Caco-2 (cell line): Measurements from ENCODE around the gene AMPD2. TPM values are rescaled to one million over a fixed set of nuclear protein-coding genes. Genes with fewer than 3 reads are reported as not detected.

Source experiments
- BruUV-seq: library from RNA; stranded (reverse); fragments of 400-500 nt; replicated peaks from 2 replicates; lab custom pipeline; 2021; lab: Mats Ljungman, UMichigan
- CTCF ChIA-PET: fragments of 300-600 bp; sonication (Branson Sonifier 250); formaldehyde crosslinking; loops from one replicate; lab custom pipeline; 2022; ENCODE audit warnings: antibody characterized with exemption; lab: Charles Lee
- POLR2A ChIA-PET: fragments of 300-600 bp; sonication (Branson Sonifier 250); formaldehyde crosslinking; loops from one replicate; lab custom pipeline; 2022; ENCODE audit warnings: antibody characterized with exemption; lab: Charles Lee
- DNase-seq, 2 experiments: peaks; one replicate each; pipeline versions ENCODE4 v3.0.0 to v3.0.0-alpha.2; 2020 to 2022
- H3K27me3 ChIP-seq: replicated peaks from 2 replicates; pipeline ENCODE4 v1.6.0; 2011; ENCODE audit warnings: low read length; ENCODE audit not compliant: control insufficient read depth, insufficient read depth
- H3K36me3 ChIP-seq: 2 replicates; pipeline ENCODE4 v1.5.1; 2011; ENCODE audit warnings: low read length; ENCODE audit not compliant: control insufficient read depth, insufficient read depth
- H3K4me1 ChIP-seq: fragments of 250-450 bp; sonication (Bioruptor Pico); 2 replicates; pipeline ENCODE4 v1.5.1; 2020; ENCODE audit warnings: mild to moderate bottlenecking
- H3K4me3 ChIP-seq: 2 replicates; pipeline ENCODE4 v1.5.1; 2011; ENCODE audit warnings: low read depth, mild to moderate bottlenecking, control low read depth, low read length
- H3K9me3 ChIP-seq: fragments of 250-450 bp; sonication (Bioruptor Pico); 2 replicates; pipeline ENCODE4 v1.5.1; 2020; ENCODE audit warnings: mild to moderate bottlenecking, moderate library complexity
- H3K27ac Mint-ChIP-seq: one replicate; pipeline ENCODE4 v1.8.0; 2022; ENCODE audit warnings: mixed read lengths; ENCODE audit not compliant: unreplicated experiment
- H3K27me3 Mint-ChIP-seq: one replicate; pipeline ENCODE4 v1.8.0; 2022; ENCODE audit warnings: mixed read lengths; ENCODE audit not compliant: insufficient read depth, unreplicated experiment
- H3K36me3 Mint-ChIP-seq: one replicate; pipeline ENCODE4 v1.8.0; 2022; ENCODE audit warnings: mild to moderate bottlenecking, mixed read lengths; ENCODE audit not compliant: insufficient read depth, unreplicated experiment
- H3K4me1 Mint-ChIP-seq: one replicate; pipeline ENCODE4 v1.8.0; 2022; ENCODE audit warnings: low read depth, mixed read lengths; ENCODE audit not compliant: unreplicated experiment
- H3K4me3 Mint-ChIP-seq: one replicate; pipeline ENCODE4 v1.8.0; 2022; ENCODE audit warnings: mild to moderate bottlenecking, moderate library complexity, mixed read lengths; ENCODE audit not compliant: unreplicated experiment
- H3K9me3 Mint-ChIP-seq: one replicate; pipeline ENCODE4 v1.8.0; 2022; ENCODE audit warnings: mixed read lengths; ENCODE audit not compliant: unreplicated experiment
- CTCF ChIP-seq, 2 experiments: fragments of 200-600 bp in 1 of 2; IDR thresholded peaks; 1 replicate in 1 of 2; 2 replicates in 1 of 2; pipeline versions ENCODE4 v1.5.1 to v1.8.0; 2011 to 2022; ENCODE audit warnings: antibody characterized with exemption in 1 of 2, control low read depth in 1 of 2, inconsistent platforms in 1 of 2, low read depth in 1 of 2, low read length in 1 of 2, mild to moderate bottlenecking in 1 of 2, moderate library complexity in 1 of 2; ENCODE audit not compliant: insufficient read depth in 1 of 2, severe bottlenecking in 1 of 2, unreplicated experiment in 1 of 2
- intact Hi-C: fragments of 100-400 bp; cut with micrococcal nuclease; formaldehyde crosslinking; loops from one replicate; pipeline ENCODE4 v1.10.0; 2022; ENCODE audit not compliant: unreplicated experiment
- total RNA-seq: library from RNA; stranded (reverse); gene quantifications from 2 replicates; pipeline ENCODE4 v1.2.3, GENCODE V29; 2022

AMPD2 gene
- total RNA-seq, 1 experiment from 2014 or later: 40.3 TPM

GRCh38 chr1:109631513-109632505 is 12.2 kb downstream of the AMPD2 start:
- TF ChIP-seq CTCF (IDR thresholded peaks at IDR 0.05; ENCODE audit: insufficient read depth in 1 of 2, low read depth in 1 of 2, low read length in 1 of 2, severe bottlenecking in 1 of 2, unreplicated experiment in 1 of 2): no peak
- DNase-seq: no peak
- intact Hi-C loops: no loop called here
- Mint-ChIP-seq H3K4me1 (peaks cover 8% of the 10 kb centered on the region), H3K4me3 (no peak overlapping the region), H3K36me3 (peaks cover 4% of the 10 kb centered on the region), H3K27ac (no peak overlapping the region), H3K27me3 (no peaks in the 10 kb centered on the region), H3K9me3 (no peaks in the 10 kb centered on the region)
- no peaks in the 10 kb centered on the region for H3K36me3 ChIP-seq
- POLR2A ChIA-PET: no interaction called here
- no peaks in the 10 kb centered on the region for H3K9me3 ChIP-seq
- CTCF ChIA-PET: interaction anchor here (3.3 kb wide), 1 partner anchor 86 kb away, joined by 36 read pairs; no protein-coding TSS in a partner anchor
- H3K4me3 ChIP-seq: no peak overlapping the region
- peaks cover 8% of the 10 kb centered on the region for H3K4me1 ChIP-seq
- no TSS peak for BruUV-seq
- H3K27me3 ChIP-seq: no peaks in the 10 kb centered on the region

- Mint-ChIP-seq H3K4me1 (peaks cover 9% of the 10 kb centered on the region), H3K27ac (no peak overlapping the region), H3K36me3 (peaks cover 4% of the 10 kb centered on the region), H3K4me3 (no peak overlapping the region), H3K9me3 (no peaks in the 10 kb centered on the region), H3K27me3 (no peaks in the 10 kb centered on the region)
- ChIA-PET POLR2A (no interaction called here), CTCF (no interaction called here)
- Histone ChIP-seq H3K9me3 (no peaks in the 10 kb centered on the region), H3K36me3 (no peaks in the 10 kb centered on the region), H3K4me1 (peaks cover 8% of the 10 kb centered on the region), H3K4me3 (no peak overlapping the region), H3K27me3 (no peaks in the 10 kb centered on the region)
- intact Hi-C loops: no loop called here
- no TSS peak for BruUV-seq
- DNase-seq: no peak
- TF ChIP-seq CTCF (IDR thresholded peaks at IDR 0.05; ENCODE audit: insufficient read depth in 1 of 2, low read depth in 1 of 2, low read length in 1 of 2, severe bottlenecking in 1 of 2, unreplicated experiment in 1 of 2): no peak
Measured at GRCh38 chr1:109632671-109633346, 13.2 kb downstream of the AMPD2 start.

- H3K4me1 Mint-ChIP-seq: peaks cover 9% of the 10 kb centered on the region
- no peak for DNase-seq
- no peaks in the 10 kb centered on the region for H3K9me3 Mint-ChIP-seq
- Histone ChIP-seq H3K9me3 (no peaks in the 10 kb centered on the region), H3K36me3 (no peaks in the 10 kb centered on the region), H3K27me3 (no peaks in the 10 kb centered on the region), H3K4me1 (peaks cover 8% of the 10 kb centered on the region), H3K4me3 (no peak overlapping the region)
- TF ChIP-seq CTCF (IDR thresholded peaks at IDR 0.05; ENCODE audit: insufficient read depth in 1 of 2, low read depth in 1 of 2, low read length in 1 of 2, severe bottlenecking in 1 of 2, unreplicated experiment in 1 of 2): no peak
- ChIA-PET CTCF (interaction anchor here (1.1 kb wide), 1 partner anchor 88 kb away, joined by 3 read pairs; no protein-coding TSS in a partner anchor), POLR2A (no interaction called here)
- no TSS peak for BruUV-seq
- intact Hi-C loops: no loop called here
- no peak overlapping the region for H3K4me3 Mint-ChIP-seq
- H3K27me3 Mint-ChIP-seq: no peaks in the 10 kb centered on the region
- peaks cover 11% of the 10 kb centered on the region for H3K36me3 Mint-ChIP-seq
- no peak overlapping the region for H3K27ac Mint-ChIP-seq
Measured at GRCh38 chr1:109634292-109634691, 14.7 kb downstream of the AMPD2 start.
